ENCODE results near the gene CNTN4. TPM values are rescaled to one million over a fixed set of nuclear protein-coding genes. Genes with fewer than 3 reads are reported as not detected.

CNTN4 gene
- total and polyA plus RNA-seq, 10 donors: 0.20 to 4.3 (median 1.5) TPM

- Histone ChIP-seq H3K27ac (no peak overlapping the region), H3K36me3 (no peaks in the 10 kb centered on the region), H3K4me3 (no peak overlapping the region), H3K4me1 (no peaks in the 10 kb centered on the region), H3K27me3 (replicated peaks in 1 of 7) (no peaks in the 10 kb centered on the region), H3K9me3 (peaks cover 0 to 4% (median 0%) of the 10 kb centered on the region in 8 donors)
- TF ChIP-seq POLR2AphosphoS5 (IDR thresholded peaks at IDR 0.05) (no peak), POLR2A (IDR thresholded peaks at IDR 0.05) (no peak)
- TF ChIP-seq, protein P1, sequence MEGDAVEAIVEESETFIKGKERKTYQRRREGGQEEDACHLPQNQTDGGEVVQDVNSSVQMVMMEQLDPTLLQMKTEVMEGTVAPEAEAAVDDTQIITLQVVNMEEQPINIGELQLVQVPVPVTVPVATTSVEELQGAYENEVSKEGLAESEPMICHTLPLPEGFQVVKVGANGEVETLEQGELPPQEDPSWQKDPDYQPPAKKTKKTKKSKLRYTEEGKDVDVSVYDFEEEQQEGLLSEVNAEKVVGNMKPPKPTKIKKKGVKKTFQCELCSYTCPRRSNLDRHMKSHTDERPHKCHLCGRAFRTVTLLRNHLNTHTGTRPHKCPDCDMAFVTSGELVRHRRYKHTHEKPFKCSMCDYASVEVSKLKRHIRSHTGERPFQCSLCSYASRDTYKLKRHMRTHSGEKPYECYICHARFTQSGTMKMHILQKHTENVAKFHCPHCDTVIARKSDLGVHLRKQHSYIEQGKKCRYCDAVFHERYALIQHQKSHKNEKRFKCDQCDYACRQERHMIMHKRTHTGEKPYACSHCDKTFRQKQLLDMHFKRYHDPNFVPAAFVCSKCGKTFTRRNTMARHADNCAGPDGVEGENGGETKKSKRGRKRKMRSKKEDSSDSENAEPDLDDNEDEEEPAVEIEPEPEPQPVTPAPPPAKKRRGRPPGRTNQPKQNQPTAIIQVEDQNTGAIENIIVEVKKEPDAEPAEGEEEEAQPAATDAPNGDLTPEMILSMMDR (IDR thresholded peaks at IDR 0.05 in 8 of 11, conservative IDR thresholded peaks at IDR 0.05 in 3 of 11): no peak
- WGBS, 5 donors: 63 to 79% (median 75%) methylated on average over 4 of the region's 4 CpGs
- intact Hi-C loops (cut with DNase I; ENCODE audit: low total_unique reads): no loop called here
- DNase-seq: no peak
These were observed 480.5 kb downstream of the CNTN4 start for GRCh38 chr3:2579206-2579605.

DNA sequence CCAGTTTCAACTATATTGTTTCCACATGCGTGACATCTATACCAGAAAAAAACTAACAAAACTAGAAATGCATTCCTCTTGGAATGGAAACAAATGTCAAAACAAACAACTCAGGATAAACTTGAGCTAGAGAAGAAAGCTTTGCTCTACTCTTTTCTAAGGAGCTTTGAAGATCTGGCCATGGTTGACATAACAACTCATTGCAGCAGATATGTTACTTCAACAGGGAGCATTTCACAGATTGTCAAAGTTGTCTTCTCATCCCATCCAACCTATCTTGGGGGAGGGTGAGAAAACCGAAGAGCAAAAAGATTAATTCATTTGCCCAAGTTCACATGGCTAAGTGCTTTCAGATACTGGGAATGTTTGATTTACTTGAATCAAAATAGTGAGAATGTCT lies 484.4 kb downstream of the CNTN4 start:
- Histone ChIP-seq H3K4me3 (no peak overlapping the region), H3K4me1 (no peaks in the 10 kb centered on the region), H3K36me3 (no peaks in the 10 kb centered on the region), H3K27ac (no peak overlapping the region), H3K9me3 (peaks cover 0 to 12% (median 0%) of the 10 kb centered on the region in 8 donors), H3K27me3 (replicated peaks in 1 of 7) (no peaks in the 10 kb centered on the region)
- intact Hi-C loops (cut with DNase I; ENCODE audit: low total_unique reads): no loop called here
- WGBS, 5 donors: 68 to 86% (median 75%) methylated on average over 2 of the region's 2 CpGs
- TF ChIP-seq, protein P1 (IDR thresholded peaks at IDR 0.05 in 8 of 11, conservative IDR thresholded peaks at IDR 0.05 in 3 of 11): no peak
- no peak for TF ChIP-seq POLR2AphosphoS5 (IDR thresholded peaks at IDR 0.05)
- TF ChIP-seq POLR2A (IDR thresholded peaks at IDR 0.05): no peak
- no peak for DNase-seq

DNA sequence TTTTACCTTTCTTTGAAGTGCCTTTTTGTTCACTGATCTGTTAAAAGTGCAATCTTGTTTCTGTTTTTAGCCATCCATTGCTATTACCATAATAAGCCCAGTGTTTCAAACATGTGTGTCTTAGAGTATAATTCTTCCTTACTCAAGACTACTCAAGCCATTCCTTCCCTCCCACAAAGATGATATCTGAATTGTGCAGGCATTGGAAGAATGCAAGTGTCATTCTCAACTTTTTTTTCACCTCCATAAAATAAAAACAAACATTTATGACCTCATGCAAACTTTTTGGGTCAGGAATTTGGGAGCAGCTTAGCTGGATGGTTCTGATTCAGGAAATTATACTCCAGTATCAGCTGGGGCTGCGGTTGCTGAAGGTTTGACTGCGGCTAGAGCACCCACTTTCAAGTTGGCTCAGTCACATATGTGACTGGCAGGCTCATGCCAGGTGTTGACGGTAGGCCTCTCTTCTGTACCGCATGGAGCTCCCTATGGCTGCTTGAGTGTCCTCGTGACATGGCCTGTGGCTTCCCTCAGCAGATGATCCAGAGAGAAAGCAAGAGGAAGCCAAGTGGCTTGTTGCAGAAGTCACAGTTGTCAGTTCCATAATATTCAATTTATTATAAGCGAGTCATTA lies 490.8 kb downstream of the CNTN4 start:
- DNase-seq: no peak
- no peak overlapping the region for H3K4me3 ChIP-seq
- H3K27me3 ChIP-seq (replicated peaks in 1 of 7): no peaks in the 10 kb centered on the region
- H3K36me3 ChIP-seq: no peaks in the 10 kb centered on the region
- no peaks in the 10 kb centered on the region for H3K4me1 ChIP-seq
- no peak overlapping the region for H3K27ac ChIP-seq
- TF ChIP-seq POLR2A (IDR thresholded peaks at IDR 0.05) (no peak), POLR2AphosphoS5 (IDR thresholded peaks at IDR 0.05) (no peak)
- TF ChIP-seq, protein P1 (IDR thresholded peaks at IDR 0.05 in 8 of 11, conservative IDR thresholded peaks at IDR 0.05 in 3 of 11): no peak
- H3K9me3 ChIP-seq: peaks cover 0 to 8% (median 0%) of the 10 kb centered on the region in 8 donors
- 87 to 93% (median 90%) methylated on average over 6 of the region's 6 CpGs for WGBS, 5 donors
- intact Hi-C loops (cut with DNase I; ENCODE audit: low total_unique reads): no loop called here

GRCh38 chr3:2595486-2595885 lies 496.8 kb downstream of the CNTN4 start:
- Histone ChIP-seq H3K36me3 (no peaks in the 10 kb centered on the region), H3K27ac (no peak overlapping the region), H3K4me1 (no peaks in the 10 kb centered on the region), H3K4me3 (no peak overlapping the region), H3K27me3 (replicated peaks in 1 of 7) (no peaks in the 10 kb centered on the region), H3K9me3 (no peaks in the 10 kb centered on the region)
- intact Hi-C loops (cut with DNase I; ENCODE audit: low total_unique reads): no loop called here
- 72 to 79% (median 77%) methylated on average over 4 of the region's 4 CpGs for WGBS, 5 donors
- no peak for DNase-seq
- no peak for TF ChIP-seq POLR2A (IDR thresholded peaks at IDR 0.05)
- TF ChIP-seq, protein P1 (IDR thresholded peaks at IDR 0.05 in 8 of 11, conservative IDR thresholded peaks at IDR 0.05 in 3 of 11): no peak
- TF ChIP-seq POLR2AphosphoS5 (IDR thresholded peaks at IDR 0.05): no peak

Measured in spleen (tissue), 11 donors.